ENCODE results near the gene TSTD2.

DNA sequence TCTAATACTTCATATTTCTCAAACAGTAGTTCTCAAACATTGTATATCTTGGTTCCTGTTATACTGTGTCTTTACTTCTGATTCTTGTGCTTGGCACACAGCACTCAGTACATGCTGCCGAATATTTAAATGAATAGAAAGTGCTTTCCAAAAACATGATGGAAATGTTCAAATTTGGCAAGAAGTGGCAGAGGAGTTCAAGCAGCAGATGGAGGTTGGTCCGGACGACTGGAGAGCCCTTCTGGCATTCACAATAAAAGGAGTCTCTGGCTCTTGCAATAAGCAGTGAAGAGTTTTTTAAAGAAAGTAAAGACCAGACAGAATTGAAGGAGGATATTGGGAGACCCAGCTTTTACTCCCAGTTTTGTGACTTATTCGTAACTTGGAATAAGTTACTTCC lies 36.3 kb downstream of the TSTD2 start:
- TF ChIP-seq, protein P1, sequence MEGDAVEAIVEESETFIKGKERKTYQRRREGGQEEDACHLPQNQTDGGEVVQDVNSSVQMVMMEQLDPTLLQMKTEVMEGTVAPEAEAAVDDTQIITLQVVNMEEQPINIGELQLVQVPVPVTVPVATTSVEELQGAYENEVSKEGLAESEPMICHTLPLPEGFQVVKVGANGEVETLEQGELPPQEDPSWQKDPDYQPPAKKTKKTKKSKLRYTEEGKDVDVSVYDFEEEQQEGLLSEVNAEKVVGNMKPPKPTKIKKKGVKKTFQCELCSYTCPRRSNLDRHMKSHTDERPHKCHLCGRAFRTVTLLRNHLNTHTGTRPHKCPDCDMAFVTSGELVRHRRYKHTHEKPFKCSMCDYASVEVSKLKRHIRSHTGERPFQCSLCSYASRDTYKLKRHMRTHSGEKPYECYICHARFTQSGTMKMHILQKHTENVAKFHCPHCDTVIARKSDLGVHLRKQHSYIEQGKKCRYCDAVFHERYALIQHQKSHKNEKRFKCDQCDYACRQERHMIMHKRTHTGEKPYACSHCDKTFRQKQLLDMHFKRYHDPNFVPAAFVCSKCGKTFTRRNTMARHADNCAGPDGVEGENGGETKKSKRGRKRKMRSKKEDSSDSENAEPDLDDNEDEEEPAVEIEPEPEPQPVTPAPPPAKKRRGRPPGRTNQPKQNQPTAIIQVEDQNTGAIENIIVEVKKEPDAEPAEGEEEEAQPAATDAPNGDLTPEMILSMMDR (IDR thresholded peaks at IDR 0.05; ENCODE audit: insufficient read depth, low read length, poor library complexity, severe bottlenecking), result no peak
- no peak for TF ChIP-seq EZH2phosphoT487 (conservative IDR thresholded peaks at IDR 0.05; ENCODE audit: low read length)

All from SU-DHL-6 (cell line).